Stimulated activated CD4-positive, alpha-beta T cell treated with anti-CD3 and anti-CD28 coated beads, Interleukin-12 subunit alpha, Interleukin-12 subunit beta, amount 100 ng/mL, for 24 hours (primary cell): ENCODE results near the gene MAGI1.
A peak's percentile ranks its signal among the peaks of the same experiment; 100 is the strongest.
"Not testable (repeated sequence)": the region's sequence is repeated elsewhere in the genome, so short reads cannot be mapped to it uniquely, and the experiment has no call there.

Experiments
- DNase-seq, 2 experiments: peaks; one replicate each; pipeline ENCODE4 v3.0.0-alpha.2; 2020; ENCODE audit warnings: low read depth in 2 of 2

MAGI1 gene

DNA sequence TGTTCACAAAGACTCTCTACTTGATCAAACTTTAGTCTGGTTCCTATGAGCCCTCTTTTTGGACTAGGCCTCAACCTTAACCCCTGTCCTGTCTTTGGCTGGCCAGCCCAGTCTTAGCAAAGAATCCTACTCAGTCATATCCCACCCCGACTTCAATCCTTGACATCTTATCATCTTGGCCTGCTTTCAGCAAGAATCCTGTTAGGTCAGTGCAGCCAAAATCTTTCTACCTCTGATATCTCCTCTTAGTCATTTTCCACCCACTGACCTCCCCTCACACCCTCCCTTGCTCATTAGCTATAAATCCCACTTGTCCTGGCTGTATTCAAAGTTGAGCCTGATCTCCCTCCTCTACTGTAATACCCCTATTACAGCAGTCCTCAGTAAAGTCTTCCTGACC is 286.1 kb downstream of the MAGI1 start:
- no peak for DNase-seq

DNA sequence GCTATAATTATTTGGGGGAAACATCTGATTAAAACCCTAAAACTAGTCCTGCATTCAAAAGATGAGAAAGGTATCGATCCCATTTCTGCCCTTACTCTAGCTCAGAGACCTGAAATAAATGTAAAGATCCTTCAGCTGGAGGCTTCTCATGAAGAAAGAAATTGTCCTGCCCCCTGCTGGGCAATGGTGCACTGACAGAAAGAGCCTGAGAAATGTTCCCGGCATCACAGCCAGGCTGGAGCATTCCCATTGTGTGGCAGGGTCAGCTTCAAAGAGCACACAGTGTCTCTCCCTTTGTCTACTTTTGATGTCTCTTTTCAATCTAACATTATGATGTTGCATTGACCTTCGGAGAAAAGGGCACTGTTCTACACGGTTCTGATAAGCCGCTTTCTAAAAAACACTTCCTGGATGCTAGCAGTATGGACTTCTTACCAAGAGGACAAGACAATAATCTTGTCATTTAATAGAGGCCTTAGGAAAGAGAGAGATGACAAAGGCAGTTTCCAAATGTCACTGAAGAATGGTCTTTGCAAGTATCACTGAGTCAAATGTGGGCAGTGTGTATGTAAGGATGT is 287.5 kb downstream of the MAGI1 start:
- DNase-seq: peak in 1 of 2 experiments; percentile 15

DNA sequence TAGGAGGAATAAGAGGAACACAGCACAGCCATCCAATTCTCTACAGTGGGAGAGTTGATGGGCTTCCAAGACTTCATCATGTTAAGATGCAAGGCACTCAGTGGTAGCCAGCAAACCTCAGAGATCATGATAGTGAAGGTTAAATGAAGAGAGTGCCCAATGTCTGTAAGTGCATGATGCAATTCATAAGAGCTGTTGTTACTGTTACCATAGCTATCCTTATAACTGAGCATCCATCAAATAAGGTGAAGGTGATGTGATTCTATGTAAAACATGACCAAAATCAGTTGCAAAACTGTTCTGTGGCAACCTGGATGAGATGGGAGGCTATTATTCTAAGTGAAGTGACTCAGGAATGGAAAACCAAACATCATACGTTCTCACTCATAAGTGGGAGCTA is 289.7 kb downstream of the MAGI1 start:
- DNase-seq: no peak

- DNase-seq: no peak
Observed at GRCh38 chr3:65748326-65748725, 290.4 kb downstream of the MAGI1 start.

DNA sequence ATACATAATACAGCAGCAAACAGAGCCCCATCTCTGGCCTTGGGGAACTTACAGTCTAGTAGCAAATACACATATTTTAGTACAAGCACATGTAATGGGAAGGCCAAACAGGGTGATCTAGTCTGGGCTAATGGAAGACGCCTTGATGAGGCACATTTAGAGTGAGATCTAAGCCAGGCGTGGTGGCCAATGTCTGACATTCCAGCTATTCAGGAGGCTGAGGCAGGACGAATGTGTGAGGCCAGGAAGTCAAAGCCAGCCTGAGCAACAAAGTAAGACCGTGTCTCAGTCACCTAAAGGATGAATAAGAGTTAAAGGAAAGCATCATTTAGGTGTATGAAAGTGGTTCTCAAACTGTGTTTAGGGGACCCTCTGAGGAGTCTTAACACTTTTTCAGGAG is 291.9 kb downstream of the MAGI1 start:
- DNase-seq: no peak

- no peak for DNase-seq
Observed at GRCh38 chr3:65745306-65745705, 293.4 kb downstream of the MAGI1 start.

DNA sequence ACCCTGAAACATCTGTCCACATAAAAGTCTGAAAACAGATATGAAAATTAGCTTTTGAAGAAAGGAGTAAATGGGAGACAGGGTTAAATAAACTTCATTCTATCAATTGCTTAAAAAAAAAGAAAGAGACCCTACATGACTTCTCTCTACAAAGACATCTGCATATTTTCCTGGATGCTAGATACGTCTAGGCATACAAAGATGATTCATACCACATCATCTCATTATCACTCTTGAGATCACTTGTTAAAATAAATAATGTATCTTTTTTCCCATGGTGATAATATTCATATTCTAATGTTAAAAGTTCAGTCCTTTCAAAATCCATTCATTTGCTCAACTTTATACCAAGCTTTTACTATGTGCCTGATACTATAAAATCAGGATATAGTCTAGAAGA is 295.8 kb downstream of the MAGI1 start:
- DNase-seq: no peak

GRCh38 chr3:65741540-65741939 is 297.2 kb downstream of the MAGI1 start:
- no peak for DNase-seq

GRCh38 chr3:65739901-65740541 is 298.7 kb downstream of the MAGI1 start:
- no peak for DNase-seq

- no peak for DNase-seq
Observed at GRCh38 chr3:65734792-65735191, 303.9 kb downstream of the MAGI1 start.

DNA sequence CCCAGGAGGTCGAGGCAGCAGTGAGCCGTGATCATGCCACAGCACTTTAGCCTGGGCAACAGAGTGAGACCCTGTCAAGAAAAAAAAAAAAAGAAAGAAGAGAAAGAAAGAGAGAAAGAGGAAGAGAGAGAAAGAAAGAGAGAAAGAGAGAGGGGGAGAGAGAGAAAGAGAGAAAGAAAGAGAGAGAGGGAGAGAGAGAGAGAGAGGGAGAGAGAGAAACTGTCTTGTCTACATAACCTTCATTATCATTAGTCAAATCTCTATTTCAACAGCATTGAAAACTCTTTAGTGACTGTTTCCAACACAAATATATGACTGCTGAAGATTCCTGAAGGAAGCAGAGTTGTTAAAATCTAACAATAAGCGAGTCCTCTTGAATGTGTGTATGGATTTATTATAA is 304.3 kb downstream of the MAGI1 start:
- no peak for DNase-seq

GRCh38 chr3:65733459-65733858 is 305.3 kb downstream of the MAGI1 start:
- no peak for DNase-seq

DNA sequence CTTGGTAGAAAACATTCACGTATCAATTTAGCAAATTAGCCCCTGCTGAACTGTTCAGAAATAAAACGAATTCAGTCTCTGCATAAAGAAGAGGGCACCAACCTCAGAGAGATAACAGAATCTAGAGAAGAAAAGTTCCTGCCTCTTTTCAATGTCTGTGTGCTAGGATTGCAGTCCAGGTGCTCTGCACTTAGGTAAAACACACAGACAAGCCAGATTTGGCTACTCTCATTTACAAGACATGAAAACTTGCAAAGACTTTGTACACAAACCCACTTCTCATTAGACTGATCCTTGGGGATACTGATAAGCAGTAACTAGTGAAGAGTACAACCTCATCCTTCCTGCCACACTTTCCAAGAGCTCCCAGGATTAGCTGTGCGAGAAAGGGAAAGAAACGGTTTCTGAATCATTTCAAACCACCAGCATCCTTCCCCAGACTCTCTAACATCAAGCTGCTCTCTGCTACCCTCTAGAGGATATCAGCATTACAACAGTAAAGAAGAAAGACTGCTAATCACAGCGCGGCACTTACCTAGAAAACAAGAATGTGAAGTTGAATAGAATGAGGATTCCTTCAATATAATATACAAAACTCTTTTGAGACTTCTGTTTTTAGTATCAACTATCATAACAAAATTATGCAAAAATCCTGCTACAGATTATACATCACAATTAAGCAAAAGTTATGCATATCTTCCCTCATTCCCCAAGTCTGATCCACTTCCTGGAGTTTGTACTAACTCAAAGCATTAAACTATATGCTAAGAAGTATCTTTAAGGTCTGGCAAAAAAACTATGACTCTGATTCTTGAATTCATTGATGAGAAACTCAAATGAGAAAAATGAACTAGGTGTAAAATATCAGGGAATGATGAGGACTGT is 306.4 kb downstream of the MAGI1 start:
- no peak for DNase-seq

- no peak for DNase-seq
Observed at GRCh38 chr3:65730449-65730848, 308.3 kb downstream of the MAGI1 start.

- no peak for DNase-seq
Observed at GRCh38 chr3:65729973-65730372, 308.7 kb downstream of the MAGI1 start.

- no peak for DNase-seq
Observed at GRCh38 chr3:65729555-65729954, 309.2 kb downstream of the MAGI1 start.

- no peak for DNase-seq
Observed at GRCh38 chr3:65728138-65728537, 310.6 kb downstream of the MAGI1 start.

DNA sequence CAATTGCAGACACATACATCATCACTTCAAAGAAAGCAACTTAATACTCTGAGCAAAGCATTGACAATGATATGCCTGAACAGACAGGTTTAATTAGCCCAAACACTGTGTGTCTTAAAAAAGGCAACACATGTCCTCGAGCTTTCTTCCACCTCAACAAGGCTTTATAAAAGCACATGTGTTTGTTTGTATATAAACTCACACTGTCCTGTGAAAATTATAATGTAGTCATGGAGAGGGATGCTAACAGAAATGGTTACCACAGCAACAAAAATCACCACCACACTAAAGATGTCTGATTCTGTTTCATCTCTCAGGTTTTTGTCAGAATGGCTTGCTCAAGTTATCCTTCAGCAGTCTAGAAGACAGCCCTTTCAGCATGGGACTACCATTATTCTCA is 314.7 kb downstream of the MAGI1 start:
- no peak for DNase-seq

GRCh38 chr3:65723011-65723410 is 315.7 kb downstream of the MAGI1 start:
- DNase-seq: no peak

GRCh38 chr3:65720989-65721737 is 317.6 kb downstream of the MAGI1 start:
- DNase-seq: no peak

DNA sequence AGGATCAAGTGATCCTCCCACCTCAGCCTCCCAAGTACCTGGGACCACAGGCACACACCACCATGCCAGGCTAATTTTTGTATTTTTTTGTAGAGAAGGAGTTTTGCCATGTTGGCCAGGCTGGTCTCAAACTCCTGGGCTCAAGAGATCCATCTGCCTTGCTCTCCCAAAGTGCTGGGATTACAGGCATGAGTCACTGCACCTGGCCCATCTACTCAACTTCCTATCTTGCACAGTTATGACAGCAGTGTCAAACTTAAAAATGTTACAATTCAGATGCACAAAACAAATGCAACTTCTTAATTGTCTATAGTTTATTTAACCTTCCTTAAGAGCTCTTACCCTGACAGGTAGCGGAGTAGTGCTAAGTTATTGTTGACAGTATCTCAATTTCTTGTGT is 319.1 kb downstream of the MAGI1 start:
- not testable (repeated sequence) for DNase-seq

DNA sequence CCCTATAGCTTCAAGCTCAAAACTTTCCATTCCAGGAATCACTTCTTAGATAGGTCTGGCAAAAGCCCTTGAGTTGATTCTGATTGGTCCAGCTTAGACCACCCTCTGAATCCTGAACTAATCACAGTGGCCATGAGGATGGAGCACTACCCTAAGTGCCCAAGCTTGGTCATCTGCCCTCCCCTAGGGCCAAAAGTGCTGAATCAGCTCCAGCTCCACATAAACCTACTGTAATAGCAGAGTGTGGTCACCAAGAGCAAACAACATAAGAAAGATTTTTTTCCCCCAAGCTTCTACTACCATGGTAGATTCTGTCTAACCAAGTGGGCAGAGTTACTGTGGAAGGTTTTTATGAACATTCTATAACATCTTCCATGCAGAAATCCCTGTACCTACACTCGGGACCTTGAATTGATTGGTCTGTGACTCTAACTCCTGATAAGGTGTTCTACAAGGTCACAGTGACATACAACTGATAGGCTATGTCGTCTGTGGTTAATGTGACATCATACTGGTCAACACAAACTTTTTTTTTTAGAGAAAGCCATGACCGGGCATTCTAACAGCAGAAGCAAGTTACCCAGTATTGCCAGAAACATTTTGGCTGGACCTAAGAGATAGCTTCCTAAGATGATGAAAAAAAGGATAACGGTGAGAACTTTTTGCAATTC is 320.9 kb downstream of the MAGI1 start:
- DNase-seq: no peak
